GM21528 (cell line): Measurements from ENCODE around the gene BST2.

ENCODE experiments used
- ATAC-seq: cut with Tn5 transposase; IDR thresholded peaks from one replicate; pipeline ENCODE4 v1.9.1; 2021; ENCODE audit warnings: mild to moderate bottlenecking, moderate library complexity; ENCODE audit not compliant: unreplicated experiment, low FRiP score

The BST2 gene

DNA sequence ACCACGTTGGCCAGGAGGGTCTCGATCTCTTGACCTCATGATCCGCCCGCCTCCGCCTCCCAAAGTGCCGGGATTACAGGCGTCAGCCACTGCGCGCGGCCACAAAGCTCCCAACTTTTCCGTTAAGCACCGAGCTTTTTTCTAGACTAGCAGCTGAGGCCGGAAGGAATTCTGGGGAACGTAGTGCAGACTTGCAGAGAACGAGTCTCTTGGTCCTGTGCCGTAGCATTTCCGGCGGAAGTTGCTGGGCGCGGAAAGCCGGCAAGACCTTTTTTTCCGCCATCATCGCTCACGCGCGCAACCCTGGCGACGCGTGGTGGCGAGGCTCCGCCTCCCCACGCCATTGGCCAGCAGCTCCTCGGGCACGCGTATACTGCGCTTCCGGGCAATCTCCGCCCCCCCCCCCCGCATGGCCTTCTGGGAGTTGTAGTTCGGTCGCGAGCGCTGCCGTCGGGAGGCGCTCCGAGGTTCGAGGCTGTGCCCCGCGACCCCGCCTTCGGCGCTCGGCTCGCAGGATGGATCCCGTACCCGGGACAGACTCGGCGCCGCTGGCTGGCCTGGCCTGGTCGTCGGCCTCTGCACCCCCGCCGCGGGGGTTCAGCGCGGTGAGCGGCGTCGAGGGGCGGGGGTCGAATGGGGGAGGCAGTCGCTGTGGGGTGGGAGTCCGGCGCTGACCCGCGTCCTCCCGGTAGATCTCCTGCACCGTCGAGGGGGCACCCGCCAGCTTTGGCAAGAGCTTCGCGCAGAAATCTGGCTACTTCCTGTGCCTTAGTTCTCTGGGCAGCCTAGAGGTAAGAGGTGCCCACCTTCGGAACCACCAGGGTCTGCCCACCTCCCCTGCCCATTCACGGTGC lies 14.4 kb upstream of the BST2 start, which contains the start of gene MVB12A:
TSS of gene MVB12A (plus strand) at position 427 of the 854 bp plus-strand sequence. CDS start at position 516, 89 bp downstream.
- ATAC-seq: peak; percentile 85

DNA sequence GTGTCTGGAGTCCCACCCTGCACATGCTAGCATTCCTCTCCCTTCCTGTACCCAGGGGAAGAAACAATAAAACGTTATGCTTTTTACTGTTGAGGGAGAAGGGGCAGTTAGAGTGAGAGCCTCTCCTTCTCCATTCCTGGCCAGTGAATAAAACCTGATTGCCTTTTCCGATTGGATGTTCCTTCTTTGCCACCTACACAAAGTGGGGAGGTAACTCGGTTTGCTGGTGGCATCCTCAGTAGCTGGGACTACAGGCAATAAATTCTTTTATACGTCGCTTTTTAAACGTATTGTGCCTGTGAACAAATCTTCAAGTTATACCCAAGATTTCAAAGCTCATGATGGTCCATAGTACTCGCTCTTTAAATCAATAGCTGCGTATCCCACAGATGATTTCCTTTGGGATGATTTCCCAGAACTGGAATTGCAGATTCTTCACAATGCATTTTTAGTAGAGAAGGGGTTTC lies 13.8 kb upstream of the BST2 start:
- no peak for ATAC-seq

DNA sequence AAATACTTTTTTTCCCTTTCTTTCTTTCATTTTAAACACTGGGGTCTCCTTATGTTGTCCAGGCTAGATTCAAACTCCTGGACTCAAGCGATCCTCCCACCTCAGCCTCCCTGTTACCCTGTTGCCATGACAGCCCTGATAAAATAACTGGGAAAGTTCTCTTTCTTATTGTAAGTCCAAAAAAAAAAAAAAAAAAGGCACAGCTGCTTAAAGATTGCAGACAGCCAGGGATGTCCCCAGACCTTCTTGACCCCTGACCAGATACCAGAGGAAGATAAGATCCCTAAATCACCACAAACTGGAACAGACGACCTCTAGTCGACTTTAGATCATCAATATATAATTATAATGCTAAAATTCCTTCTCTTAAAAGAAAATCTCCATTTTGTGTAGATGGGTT lies 13.3 kb upstream of the BST2 start:
- ATAC-seq: no peak

DNA sequence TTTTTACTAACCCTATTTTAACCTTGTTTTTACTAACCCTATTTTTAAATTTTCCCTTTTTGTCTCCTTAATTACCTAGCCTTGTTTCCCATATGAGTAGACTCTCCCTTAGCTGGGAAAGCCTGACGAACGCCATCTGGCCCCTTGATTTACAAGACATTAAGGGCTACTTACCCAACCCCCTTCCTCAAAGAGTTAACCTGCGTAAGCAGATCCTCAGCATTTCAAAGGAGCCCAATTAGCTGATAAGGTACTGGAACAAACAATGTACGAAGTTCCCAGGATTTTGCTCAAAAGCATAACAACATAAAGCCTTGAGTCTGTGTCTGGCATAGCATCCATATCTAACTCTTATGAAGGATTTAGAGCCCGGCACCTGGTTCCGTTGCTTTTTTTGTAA lies 9.7 kb upstream of the BST2 start:
- no peak for ATAC-seq

DNA sequence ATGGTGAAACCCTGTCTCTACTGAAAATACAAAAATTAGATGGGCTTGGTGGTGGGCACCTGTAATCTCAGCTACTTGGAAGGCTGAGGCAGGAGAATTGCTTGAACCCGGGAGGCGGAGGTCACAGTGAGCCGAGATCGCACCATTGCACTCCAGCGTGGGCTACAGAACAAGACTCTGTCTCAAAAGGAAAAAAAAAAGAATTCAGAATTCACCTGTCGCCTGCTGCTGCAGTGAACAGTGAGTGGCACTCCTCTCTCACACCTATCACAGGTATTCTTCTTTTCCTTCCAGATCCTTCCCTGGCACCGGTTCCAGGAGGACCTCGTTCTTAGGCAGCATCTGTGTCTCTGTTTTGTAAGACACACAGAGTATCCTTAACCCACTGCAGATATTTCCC lies 8.7 kb upstream of the BST2 start:
- ATAC-seq: no peak

DNA sequence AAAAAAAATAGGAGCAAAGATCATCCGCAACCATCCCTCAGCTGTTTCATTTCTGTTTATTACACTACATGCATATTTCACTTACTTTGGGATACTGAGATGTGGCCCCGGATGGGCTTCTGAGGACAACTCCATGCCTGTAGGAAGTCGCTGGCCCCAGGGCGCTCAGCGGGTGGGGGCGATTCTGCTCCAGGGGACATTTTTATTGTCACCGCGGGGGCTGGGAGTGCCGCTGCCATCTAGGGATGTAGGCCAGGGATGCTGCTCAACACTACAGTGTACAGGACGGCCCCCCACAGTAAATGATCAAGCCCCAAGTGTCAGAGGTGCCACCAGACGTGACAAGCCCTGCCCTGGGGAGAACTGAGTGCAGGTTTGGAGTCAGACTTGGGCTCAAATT lies 6.4 kb upstream of the BST2 start:
- ATAC-seq: no peak

DNA sequence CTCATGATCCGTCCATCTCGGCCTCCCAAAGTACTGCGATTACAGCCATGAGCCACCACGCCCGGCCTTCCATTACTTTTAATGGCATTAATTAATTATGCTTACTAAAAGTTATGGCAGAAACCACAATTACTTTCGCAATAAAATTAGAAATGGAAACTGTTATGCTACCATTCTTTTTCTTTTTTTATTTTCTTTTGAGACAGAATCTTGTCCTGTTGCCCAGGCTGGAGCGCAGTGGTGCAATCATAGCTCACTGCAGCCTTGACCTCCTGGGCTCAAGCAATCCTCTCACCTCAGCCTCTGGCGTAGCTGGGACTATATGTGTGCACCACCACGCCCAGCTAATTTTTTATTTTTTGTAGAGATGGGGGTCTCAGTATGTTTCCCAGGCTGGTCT lies 4.6 kb upstream of the BST2 start:
- ATAC-seq: no peak

DNA sequence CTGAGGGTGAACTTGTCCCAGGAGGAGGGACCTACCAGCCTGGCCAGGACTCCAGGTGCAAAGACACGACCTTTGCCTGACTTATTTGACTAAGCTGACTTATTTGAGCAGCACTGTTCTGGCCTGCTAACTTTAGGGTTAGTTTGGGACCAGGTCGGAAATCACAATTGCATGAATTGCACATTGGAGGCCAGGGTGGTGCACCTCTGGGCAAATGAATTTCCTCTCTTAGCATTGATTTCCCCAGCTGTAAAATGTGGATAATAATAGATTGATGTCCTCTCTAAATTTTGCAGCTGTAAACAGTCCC lies 1.4 kb upstream of the BST2 start:
- no peak for ATAC-seq

DNA sequence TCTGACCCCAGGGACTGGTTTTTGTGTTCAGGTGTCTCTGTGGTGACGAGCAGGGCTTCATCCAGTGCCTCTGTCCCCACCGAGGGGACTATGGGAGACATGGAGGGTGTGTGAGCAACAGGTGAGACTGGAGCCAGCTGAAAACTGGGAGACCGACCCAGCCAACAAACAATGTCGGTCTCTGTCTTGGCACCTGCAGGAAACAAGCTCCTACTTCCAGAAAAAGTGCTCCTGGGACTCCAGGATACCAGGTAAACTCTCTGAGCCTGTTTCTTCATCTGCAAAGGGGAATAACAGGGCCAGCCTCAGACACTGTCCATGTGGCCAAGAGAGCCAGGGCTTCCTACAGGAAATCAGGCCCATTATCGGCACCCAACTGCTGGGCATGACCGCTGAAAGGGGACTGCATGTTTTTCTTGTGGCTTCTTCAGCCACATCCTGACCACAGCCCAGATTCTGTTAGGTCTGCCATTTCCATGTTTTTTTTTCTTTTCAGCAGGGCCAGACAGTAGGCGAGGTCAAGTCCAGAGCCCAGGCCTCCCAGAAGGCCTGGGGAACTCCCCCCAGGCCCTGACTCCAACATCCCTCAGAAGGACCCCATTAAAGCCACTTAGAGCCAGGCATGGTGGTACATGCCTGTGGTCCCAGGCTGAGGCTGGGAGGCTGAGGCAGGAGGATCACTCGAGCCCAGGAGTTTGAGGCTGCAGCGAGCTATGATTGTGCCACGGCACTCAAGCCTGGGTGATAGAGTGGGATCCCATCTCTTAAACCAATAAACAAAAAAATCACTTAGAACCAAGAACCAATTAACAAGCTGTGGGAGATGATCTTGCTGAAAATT lies 836 bp upstream of the BST2 start:
- ATAC-seq: no peak

DNA sequence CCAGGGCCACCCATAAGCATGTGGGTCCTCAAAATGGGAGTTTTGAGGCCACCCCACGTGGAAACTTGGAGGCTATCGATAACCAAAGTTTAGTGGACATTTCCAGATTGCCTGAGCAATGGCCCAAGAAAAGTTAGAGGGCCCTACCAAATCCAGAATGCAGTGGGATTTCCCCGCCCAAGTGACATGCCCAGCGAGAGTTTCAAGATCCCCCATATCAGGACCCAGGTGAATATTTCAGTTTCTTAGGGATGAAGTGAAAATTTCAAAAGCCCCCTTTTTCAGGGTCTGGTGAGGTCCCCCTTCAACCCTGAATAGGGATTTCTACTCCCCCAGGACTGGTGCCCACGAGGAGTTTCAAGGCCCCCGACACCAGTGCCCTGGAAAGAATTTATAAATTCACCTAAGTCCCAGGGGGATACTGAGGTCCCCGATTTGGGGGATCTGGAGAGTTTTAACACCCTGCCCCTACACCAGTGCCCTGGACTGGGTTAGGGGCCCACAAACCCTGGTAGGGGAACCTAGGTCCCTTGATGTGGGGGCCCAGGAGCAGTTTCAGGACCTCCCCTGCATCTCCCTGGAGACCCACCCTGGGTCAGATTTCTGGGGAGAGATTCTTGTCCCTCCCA lies 695 bp downstream of the BST2 start:
- ATAC-seq: no peak

DNA sequence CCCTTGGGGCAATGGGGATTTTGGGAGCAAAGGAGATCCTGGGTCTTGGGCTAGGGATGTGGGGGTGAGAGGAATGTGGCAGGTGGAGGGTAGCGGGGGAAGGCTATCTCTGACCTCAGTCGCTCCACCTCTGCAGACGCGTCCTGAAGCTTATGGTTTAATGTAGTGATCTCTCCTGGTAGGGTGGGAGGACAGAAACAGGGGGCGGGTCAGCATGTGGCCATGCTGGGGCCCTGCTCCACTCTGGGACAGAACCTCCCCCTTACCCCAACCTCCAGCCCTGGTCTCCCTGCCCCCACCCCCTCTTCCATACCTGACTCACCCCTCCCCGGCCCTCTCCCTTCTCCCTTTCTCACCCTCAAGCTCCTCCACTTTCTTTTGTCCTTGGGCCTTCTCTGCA lies 1.4 kb downstream of the BST2 start:
- ATAC-seq: no peak

DNA sequence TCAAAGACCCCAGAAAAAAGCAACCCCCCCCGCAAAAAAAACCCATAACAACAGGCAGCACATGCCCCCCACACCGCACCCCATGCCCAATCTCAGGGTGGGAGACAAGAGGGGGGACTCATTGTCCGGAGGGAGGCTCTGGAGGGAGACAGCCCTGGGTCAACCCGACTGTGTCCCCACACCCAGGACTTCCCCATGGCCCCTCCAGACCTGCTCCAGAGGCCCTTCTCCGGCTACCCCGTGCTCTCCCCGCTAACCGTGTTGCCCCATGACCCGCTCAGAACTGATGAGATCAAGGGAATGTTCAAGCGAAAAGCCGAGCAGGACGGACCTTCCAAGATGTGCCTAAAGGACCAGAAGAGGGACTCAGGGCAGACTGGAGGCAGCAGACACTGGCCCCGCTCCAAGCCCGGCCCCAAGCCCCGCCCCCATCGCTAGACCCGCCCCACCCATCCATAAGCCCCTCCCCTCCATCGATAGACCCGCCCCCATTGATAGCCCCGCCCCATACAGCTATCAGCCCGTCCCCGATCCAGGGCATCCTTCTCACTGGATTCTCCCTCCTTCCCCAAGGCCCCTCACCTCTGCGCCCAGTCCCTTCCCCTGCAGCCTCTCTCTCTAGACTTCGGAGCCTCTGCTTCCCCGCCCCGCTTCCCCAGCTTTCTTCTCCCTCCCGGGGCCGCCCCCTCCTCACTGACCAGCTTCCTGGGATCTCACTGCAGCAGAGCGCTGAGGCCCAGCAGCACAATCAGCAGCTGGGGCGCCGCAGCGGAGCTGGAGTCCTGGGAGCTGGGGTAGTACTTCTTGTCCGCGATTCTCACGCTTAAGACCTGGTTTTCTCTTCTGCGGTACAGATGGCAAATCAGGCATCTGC lies 2.2 kb downstream of the BST2 start:
- ATAC-seq: no peak

DNA sequence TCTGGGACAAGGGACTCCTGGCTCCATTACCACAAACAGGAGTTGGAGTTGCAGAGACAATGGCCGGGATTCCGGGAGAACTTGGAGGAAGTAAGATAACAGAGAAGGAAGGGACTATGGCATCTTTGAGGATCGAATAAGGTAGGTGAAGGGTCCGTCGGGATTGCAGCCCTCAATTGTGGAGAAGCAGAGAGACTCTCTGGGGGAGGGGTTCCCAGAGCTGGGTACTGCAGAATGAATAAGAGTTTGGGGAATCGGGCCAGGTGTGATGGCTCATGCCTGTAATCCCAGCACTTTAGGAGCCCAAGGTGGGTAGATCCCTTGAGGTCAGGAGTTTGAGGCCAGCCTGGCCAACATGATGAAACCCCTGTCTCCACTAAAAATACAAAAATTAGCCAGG lies 3.8 kb downstream of the BST2 start:
- no peak for ATAC-seq

DNA sequence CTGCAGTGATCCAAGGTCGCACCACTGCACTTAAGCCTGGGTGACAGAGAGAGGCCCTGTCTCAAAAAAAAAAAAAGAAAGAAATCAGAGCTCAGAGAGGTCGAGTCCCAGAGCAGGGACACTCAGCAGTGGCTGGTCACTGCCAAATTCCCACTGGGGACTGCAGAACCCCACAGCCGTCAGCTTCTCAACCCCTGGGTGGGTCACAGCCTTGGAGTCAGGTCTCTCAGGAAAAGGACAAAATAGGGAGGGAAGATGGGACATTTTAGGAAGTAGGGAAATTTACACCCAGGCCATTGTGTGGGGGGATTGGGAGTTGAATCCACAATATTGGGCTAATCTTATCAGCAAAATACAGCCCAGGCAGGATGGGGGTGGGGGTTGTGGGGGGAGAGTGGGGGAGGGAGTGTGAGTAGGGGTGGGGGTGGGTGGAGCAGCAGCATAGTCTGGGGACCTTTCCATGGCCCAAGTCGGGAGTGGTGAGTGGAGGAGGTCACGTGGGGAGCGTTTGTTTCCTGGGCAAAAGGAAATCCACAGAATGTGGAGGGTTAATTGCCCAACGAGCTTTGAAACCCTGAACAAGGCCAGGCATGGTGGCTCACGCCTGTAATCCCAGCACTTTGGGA lies 6.4 kb downstream of the BST2 start:
- no peak for ATAC-seq

DNA sequence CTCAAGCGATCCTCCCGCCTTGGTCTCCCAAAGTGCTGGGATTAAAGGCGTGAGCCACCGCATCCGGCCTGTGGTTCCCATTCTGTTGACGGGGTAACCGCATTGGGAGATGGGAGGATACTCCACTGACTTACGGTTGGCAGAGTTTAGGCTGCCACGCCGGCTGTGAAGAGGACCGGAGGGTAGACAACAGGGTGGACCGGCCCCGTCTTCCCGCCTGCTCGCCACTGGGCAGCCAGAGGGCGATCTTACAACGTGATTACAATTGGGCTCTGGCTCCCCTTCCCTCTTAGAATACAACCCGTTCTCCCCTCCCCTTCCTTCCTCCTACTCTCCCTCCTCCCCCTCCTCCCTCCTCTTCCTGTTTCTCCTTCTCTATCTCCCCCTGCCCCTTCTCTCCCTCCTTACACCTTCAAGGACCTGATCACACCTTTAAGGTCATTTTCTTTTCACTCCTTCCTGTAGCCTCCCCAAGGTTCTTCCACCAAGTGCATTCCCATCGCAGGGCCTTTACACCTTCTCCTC lies 10.5 kb downstream of the BST2 start:
- ATAC-seq: no peak

DNA sequence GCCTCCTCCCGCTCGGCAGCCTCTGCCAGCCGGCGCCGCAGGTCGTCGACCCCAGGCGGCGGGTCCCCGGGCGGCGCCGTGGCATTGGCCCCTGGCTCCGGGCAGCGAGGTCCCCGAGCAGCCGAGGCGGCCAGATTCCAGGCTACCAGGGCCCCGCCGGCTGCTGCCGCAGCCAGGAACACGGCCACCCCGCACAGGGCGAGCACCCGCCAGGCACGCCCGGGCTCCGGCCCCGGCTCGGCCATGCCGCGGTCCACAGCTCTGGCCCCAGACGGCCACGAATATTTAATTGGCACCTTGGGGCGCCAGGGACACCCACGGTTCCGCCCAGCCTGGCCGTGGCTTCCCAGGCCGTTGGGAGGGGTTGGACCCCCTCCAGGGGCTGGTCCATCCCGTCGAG lies 11.5 kb downstream of the BST2 start, which contains the start of gene CCDC194:
TSS of gene CCDC194 (minus strand) at position 283 of the 400 bp plus-strand sequence. CDS start at position 245, 38 bp downstream.
- ATAC-seq: no peak

DNA sequence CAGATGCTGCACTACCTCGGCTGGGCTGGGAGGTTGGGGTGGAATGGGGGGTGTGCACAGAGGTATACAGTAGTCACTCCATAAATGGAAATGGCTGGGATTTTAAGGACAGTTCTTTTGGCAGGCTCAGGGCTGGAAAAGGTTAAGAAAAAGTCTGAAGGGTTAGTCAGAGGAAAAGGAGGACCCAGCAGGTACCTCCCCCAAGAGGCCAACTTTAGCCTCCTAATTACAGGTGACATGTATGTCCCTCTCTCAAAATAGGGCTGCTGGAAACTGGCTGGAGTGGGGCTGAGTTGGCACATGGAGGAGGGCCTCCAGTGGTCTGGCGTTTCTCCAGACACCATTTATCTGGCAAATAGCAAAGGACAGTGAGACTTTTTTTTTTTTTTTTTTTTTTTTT lies 12.4 kb downstream of the BST2 start:
- ATAC-seq: no peak

DNA sequence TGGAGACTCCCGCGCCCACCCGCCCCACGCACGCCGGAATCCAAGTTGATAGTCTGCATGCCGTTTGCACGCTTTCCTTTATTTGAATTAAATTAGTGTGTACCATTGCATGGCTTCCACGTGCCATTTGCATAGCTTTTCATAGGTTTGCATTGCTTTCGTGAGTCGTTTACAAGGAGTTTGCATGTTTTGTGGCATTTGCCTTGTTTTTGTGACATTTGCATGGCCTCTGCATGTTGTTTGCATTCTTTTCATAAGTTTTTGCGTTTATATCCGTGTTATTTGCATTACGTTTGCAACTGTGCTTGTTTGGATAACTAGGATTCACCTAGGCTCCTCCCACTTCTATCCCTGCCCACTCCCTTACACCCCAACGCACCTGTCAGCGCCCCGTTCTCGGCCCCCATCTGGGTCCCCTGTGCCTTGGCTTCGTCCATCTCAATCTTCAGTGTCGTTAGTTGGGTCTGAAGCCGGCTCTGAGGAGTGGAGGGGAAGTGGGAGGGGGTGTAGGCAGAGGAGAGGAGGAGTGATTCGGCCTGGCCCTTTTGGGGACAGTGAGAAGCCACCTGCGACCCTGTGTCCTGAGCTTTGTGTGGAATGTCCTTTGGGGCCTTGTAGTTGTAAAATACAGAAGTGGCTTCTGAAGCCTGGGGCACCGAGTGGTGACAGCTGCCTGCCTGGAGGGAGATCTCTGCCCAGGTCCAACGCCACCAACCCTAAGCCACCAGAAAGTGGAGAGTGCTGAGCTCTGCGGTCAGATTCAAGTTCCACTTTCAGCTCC lies 13.9 kb downstream of the BST2 start:
- peak; percentile 17 for ATAC-seq
